IMR-90 (cell line): ENCODE results near the gene DUSP10. TPM values are rescaled to one million over a fixed set of nuclear protein-coding genes. Genes with fewer than 3 reads are reported as not detected.

ENCODE experiments used
- ATAC-seq: fragments of 200-7000 bp; cut with Tn5 transposase; 2 replicates; pipeline ENCODE4 v1.9.1; 2020; ENCODE audit warnings: low read depth, mild to moderate bottlenecking, moderate library complexity
- BruUV-seq: library from RNA; stranded (reverse); fragments of 400-500 nt; replicated peaks from 2 replicates; lab custom pipeline; 2021; lab: Mats Ljungman, UMichigan
- CTCF ChIA-PET: fragments of 300-600 bp; formaldehyde crosslinking; extraction: SDS; loops from one replicate; lab custom pipeline; 2021; ENCODE audit warnings: antibody characterized with exemption; lab: Yijun Ruan, JAX
- POLR2A ChIA-PET: fragments of 300-600 bp; sonication (Branson Sonifier 250); formaldehyde crosslinking; loops from one replicate; lab custom pipeline; 2022; ENCODE audit warnings: antibody characterized with exemption; ENCODE audit not compliant: unreplicated experiment; lab: Charles Lee
- DNase-seq: peaks from one replicate; pipeline ENCODE4 v3.0.0; 2013
- H2AFZ ChIP-seq: replicated peaks from 2 replicates; pipeline ENCODE3; 2013; ENCODE audit warnings: low read length, mild to moderate bottlenecking; ENCODE audit not compliant: poor library complexity
- H2AK5ac ChIP-seq: 2 replicates; pipeline ENCODE4 v1.6.1; 2013; ENCODE audit warnings: low read depth, low read length, inconsistent platforms
- H2AK9ac ChIP-seq: replicated peaks from 2 replicates; pipeline ENCODE3; 2013; ENCODE audit warnings: mild to moderate bottlenecking, low read depth, low read length, moderate library complexity; ENCODE audit not compliant: poor library complexity
- H2BK120ac ChIP-seq: 2 replicates; pipeline ENCODE4 v1.6.1; 2013; ENCODE audit warnings: low read depth, low read length, inconsistent platforms
- H2BK15ac ChIP-seq: 3 replicates; pipeline ENCODE4 v1.6.1; 2013; ENCODE audit warnings: low read depth, low read length, inconsistent platforms
- H2BK20ac ChIP-seq: 2 replicates; pipeline ENCODE4 v1.6.1; 2013; ENCODE audit warnings: low read depth, mild to moderate bottlenecking, inconsistent platforms, low read length, moderate library complexity
- H2BK5ac ChIP-seq: 2 replicates; pipeline ENCODE4 v1.6.1; 2013; ENCODE audit warnings: mild to moderate bottlenecking, low read depth, low read length, inconsistent platforms; ENCODE audit not compliant: poor library complexity, severe bottlenecking
- H3K14ac ChIP-seq: replicated peaks from 2 replicates; pipeline ENCODE4 v1.6.1; 2013; ENCODE audit warnings: low read depth, low read length, inconsistent platforms
- H3K18ac ChIP-seq: 2 replicates; pipeline ENCODE4 v1.6.1; 2013; ENCODE audit warnings: low read depth, low read length, control low read depth
- H3K23ac ChIP-seq: 2 replicates; pipeline ENCODE4 v1.6.1; 2013; ENCODE audit warnings: low read depth, low read length, inconsistent platforms
- H3K27ac ChIP-seq: 2 replicates; pipeline ENCODE4 v1.5.1; 2013; ENCODE audit warnings: mild to moderate bottlenecking, control low read depth, low read length; ENCODE audit not compliant: insufficient read depth
- H3K27me3 ChIP-seq: 2 replicates; pipeline ENCODE4 v1.6.1; 2013; ENCODE audit warnings: low read length; ENCODE audit not compliant: control insufficient read depth, insufficient read depth
- H3K36me3 ChIP-seq: 2 replicates; pipeline ENCODE4 v1.6.1; 2013; ENCODE audit warnings: low read length, mixed read lengths; ENCODE audit not compliant: control insufficient read depth, insufficient read depth
- H3K4ac ChIP-seq: 2 replicates; pipeline ENCODE4 v1.6.1; 2013; ENCODE audit warnings: low read depth, low read length, inconsistent platforms
- H3K4me1 ChIP-seq: 2 replicates; pipeline ENCODE4 v1.6.1; 2013; ENCODE audit warnings: low read length, mixed read lengths; ENCODE audit not compliant: control insufficient read depth, insufficient read depth
- H3K4me2 ChIP-seq: 2 replicates; pipeline ENCODE4 v1.6.1; 2013; ENCODE audit warnings: low read depth, mild to moderate bottlenecking, control low read depth, low read length, moderate library complexity
- H3K4me3 ChIP-seq: 2 replicates; pipeline ENCODE4 v1.5.1; 2013; ENCODE audit warnings: low read depth, mild to moderate bottlenecking, control low read depth, low read length, moderate library complexity; ENCODE audit not compliant: insufficient read depth
- H3K56ac ChIP-seq: 2 replicates; pipeline ENCODE4 v1.6.1; 2013; ENCODE audit warnings: low read length, inconsistent platforms; ENCODE audit not compliant: insufficient read depth; ENCODE audit errors: extremely low read depth
- H3K79me1 ChIP-seq, 2 experiments: 2 replicates each; pipeline ENCODE4 v1.6.1; 2013; ENCODE audit warnings: low read length in 2 of 2, inconsistent platforms in 1 of 2, low read depth in 1 of 2
- H3K9ac ChIP-seq: 2 replicates; pipeline ENCODE4 v1.6.1; 2013; ENCODE audit warnings: low read depth, low read length, control low read depth
- H3K9me1 ChIP-seq: 2 replicates; pipeline ENCODE4 v1.6.1; 2013; ENCODE audit warnings: low read length, inconsistent platforms; ENCODE audit not compliant: insufficient read depth
- H3K9me3 ChIP-seq: 2 replicates; pipeline ENCODE4 v1.6.1; 2013; ENCODE audit warnings: low read length; ENCODE audit not compliant: control insufficient read depth, insufficient read depth
- H4K20me1 ChIP-seq: 2 replicates; pipeline ENCODE4 v1.6.1; 2013; ENCODE audit warnings: low read length, inconsistent platforms; ENCODE audit not compliant: insufficient read depth
- H4K5ac ChIP-seq: 2 replicates; pipeline ENCODE4 v1.6.1; 2013; ENCODE audit warnings: mild to moderate bottlenecking, low read depth, low read length, control low read depth
- H4K8ac ChIP-seq, 2 experiments: 2 replicates each; pipeline ENCODE4 v1.6.1; 2013; ENCODE audit warnings: low read depth in 2 of 2, low read length in 2 of 2, control low read depth in 1 of 2, inconsistent platforms in 1 of 2
- H4K91ac ChIP-seq: 2 replicates; pipeline ENCODE4 v1.6.1; 2013; ENCODE audit warnings: low read depth, low read length, inconsistent platforms; ENCODE audit not compliant: insufficient read depth
- BHLHE40 ChIP-seq: fragments of 150-350 bp; IDR thresholded peaks from 2 replicates; pipeline ENCODE4 v1.6.1; 2016; ENCODE audit warnings: mild to moderate bottlenecking, low read depth, low read length
- CEBPB ChIP-seq: IDR thresholded peaks from 2 replicates; pipeline ENCODE4 v1.6.1; 2012; ENCODE audit warnings: low read depth, low read length, improper control_type of control experiment
- CHD1 ChIP-seq: IDR thresholded peaks from 2 replicates; pipeline ENCODE4 v1.6.1; 2012; ENCODE audit warnings: low read depth, low read length, improper control_type of control experiment
- ELK1 ChIP-seq: fragments of 150-350 bp; IDR thresholded peaks from 2 replicates; pipeline ENCODE4 v1.6.1; 2016; ENCODE audit warnings: low read depth, mild to moderate bottlenecking, low read length, moderate library complexity, borderline replicate concordance
- FOS ChIP-seq: fragments of 150-350 bp; IDR thresholded peaks from 2 replicates; pipeline ENCODE4 v1.6.1; 2016; ENCODE audit warnings: low read depth, low read length
- MAFK ChIP-seq: IDR thresholded peaks from 2 replicates; pipeline ENCODE4 v1.6.1; 2012; ENCODE audit warnings: low read depth, low read length, improper control_type of control experiment
- MAZ ChIP-seq: IDR thresholded peaks from 2 replicates; pipeline ENCODE4 v1.6.1; 2012; ENCODE audit warnings: low read depth, mild to moderate bottlenecking, low read length, improper control_type of control experiment, moderate library complexity, borderline replicate concordance
- MXI1 ChIP-seq: IDR thresholded peaks from 2 replicates; pipeline ENCODE4 v1.6.1; 2012; ENCODE audit warnings: low read depth, mild to moderate bottlenecking, low read length, moderate library complexity, borderline replicate concordance
- RAD21 ChIP-seq: IDR thresholded peaks from 2 replicates; pipeline ENCODE4 v1.6.1; 2012; ENCODE audit warnings: low read length, improper control_type of control experiment
- RCOR1 ChIP-seq: IDR thresholded peaks from 2 replicates; pipeline ENCODE4 v1.6.1; 2012; ENCODE audit warnings: mild to moderate bottlenecking, low read length, improper control_type of control experiment; ENCODE audit not compliant: insufficient replicate concordance
- RFX5 ChIP-seq: IDR thresholded peaks from 2 replicates; pipeline ENCODE4 v1.8.0; 2012; ENCODE audit warnings: low read depth, mild to moderate bottlenecking, low read length, moderate library complexity
- SMC3 ChIP-seq: fragments of 150-350 bp; IDR thresholded peaks from 2 replicates; pipeline ENCODE4 v1.6.1; 2016; ENCODE audit warnings: low read depth, mild to moderate bottlenecking, antibody characterized with exemption, low read length, moderate library complexity
- WGBS, 2 experiments: methylation state at CpG; one replicate each; pipeline versions ENCODE4 v1.1.5 to v1.1.7; 2013; ENCODE audit warnings: missing lambda C conversion rate in 2 of 2; ENCODE audit not compliant: insufficient read length in 1 of 2; ENCODE audit errors: extremely low coverage in 2 of 2; 5-methylcytosine and 5-hydroxymethylcytosine counted together
- dilution Hi-C: fragments of 300-500 bp; cut with HindIII; formaldehyde crosslinking; loops from one replicate; pipeline ENCODE4 v1.14.3; 2018; ENCODE audit warnings: low sequenced_read_pairs; ENCODE audit not compliant: unreplicated experiment
- in situ Hi-C: fragments of 300-500 bp; cut with MboI; formaldehyde crosslinking; loops from 3 replicates; pipeline ENCODE4 v1.14.3; 2019; ENCODE audit warnings: low sequenced_read_pairs, inconsistent platforms, mixed read lengths
- intact Hi-C: fragments of 100-400 bp; cut with micrococcal nuclease; formaldehyde crosslinking; loops from 2 replicates; pipeline ENCODE4 v1.10.0; 2022
- polyA plus RNA-seq, 3 experiments: library from polyadenylated mRNA; depleted of rRNA; stranded (reverse); fragments of >200 nt; gene quantifications; 2 replicates each; pipeline ENCODE4 v1.2.3, GENCODE V29; 2012; ENCODE audit warnings: low replicate concordance in 1 of 3
- total RNA-seq: library from RNA; depleted of rRNA; stranded (reverse); fragments of >200 nt; gene quantifications from 2 replicates; pipeline ENCODE4 v1.2.3, GENCODE V29; 2012

The DUSP10 gene
- total and polyA plus RNA-seq, 2 of the 4 experiments (the other 2 are of a cell fraction), result 41.7 to 59.1 TPM

- H3K9me1 ChIP-seq, result no peaks in the 10 kb centered on the region
- H2AFZ ChIP-seq, result no peak overlapping the region
- intact Hi-C loops, result no loop called here
- H3K56ac ChIP-seq, result no peak overlapping the region
- H3K79me1 ChIP-seq, result no peaks in the 10 kb centered on the region
- no peaks in the 10 kb centered on the region; the same call in 1 of the 2 replicates for H3K4me1 ChIP-seq
- no peak overlapping the region for H3K27ac ChIP-seq
- no peak for DNase-seq
- H3K18ac ChIP-seq, result no peak overlapping the region
- H4K8ac ChIP-seq, result no peak overlapping the region
- CTCF ChIA-PET, result interaction anchor here (1.0 kb wide), 1 partner anchor 9 kb away, joined by 3 read pairs; no protein-coding TSS in a partner anchor
- no peak overlapping the region for H2AK9ac ChIP-seq
- ATAC-seq, result no peak
- H3K4me3 ChIP-seq, result no peak overlapping the region
- H4K91ac ChIP-seq, result no peak overlapping the region
- WGBS, 2 experiments, result 58% methylated on average over 2 of the region's 4 CpGs; no CpG with 5 or more reads in 1 of the 2 experiments
- no peaks in the 10 kb centered on the region for H3K9me3 ChIP-seq
- dilution Hi-C loops, result no loop called here
- no peak overlapping the region for H3K9ac ChIP-seq
- POLR2A ChIA-PET, result no interaction called here
- H3K23ac ChIP-seq, result no peak overlapping the region
- no peak overlapping the region for H2BK120ac ChIP-seq
- H3K14ac ChIP-seq, result no peak overlapping the region
- TF ChIP-seq BHLHE40, result no peak
- no peak for TF ChIP-seq MXI1
- no peak for TF ChIP-seq RFX5
- no peak for TF ChIP-seq SMC3
- TF ChIP-seq RCOR1, result no peak
- TF ChIP-seq RAD21, result no peak
- TF ChIP-seq ELK1, result no peak
- no peak for TF ChIP-seq CEBPB
- no peak for TF ChIP-seq FOS
- TF ChIP-seq MAFK, result no peak
- TF ChIP-seq CHD1, result no peak
- TF ChIP-seq MAZ, result no peak
- no peak overlapping the region for H3K4me2 ChIP-seq
- H2BK20ac ChIP-seq, result no peak overlapping the region
- no peak overlapping the region for H2AK5ac ChIP-seq
- H3K36me3 ChIP-seq, result no peaks in the 10 kb centered on the region
- no peak overlapping the region for H2BK5ac ChIP-seq
- H3K4ac ChIP-seq, result no peak overlapping the region
- H4K5ac ChIP-seq, result no peak overlapping the region
- no peak overlapping the region for H2BK15ac ChIP-seq
- no TSS peak for BruUV-seq
- no peaks in the 10 kb centered on the region for H4K20me1 ChIP-seq
- in situ Hi-C loops, result no loop called here
- H3K27me3 ChIP-seq, result no peaks in the 10 kb centered on the region
Observed at GRCh38 chr1:221783936-221784335, 42.0 kb upstream of the DUSP10 start.
